Measurements from ENCODE around the gene PDE5A. TPM values are rescaled to one million over a fixed set of nuclear protein-coding genes. Genes with fewer than 3 reads are reported as not detected.
A peak's percentile ranks its signal among the peaks of the same experiment; 100 is the strongest.

Gene PDE5A
- total RNA-seq, 4 donors from 2014 or later: 34.6 to 52.7 (median 46.4) TPM

DNA sequence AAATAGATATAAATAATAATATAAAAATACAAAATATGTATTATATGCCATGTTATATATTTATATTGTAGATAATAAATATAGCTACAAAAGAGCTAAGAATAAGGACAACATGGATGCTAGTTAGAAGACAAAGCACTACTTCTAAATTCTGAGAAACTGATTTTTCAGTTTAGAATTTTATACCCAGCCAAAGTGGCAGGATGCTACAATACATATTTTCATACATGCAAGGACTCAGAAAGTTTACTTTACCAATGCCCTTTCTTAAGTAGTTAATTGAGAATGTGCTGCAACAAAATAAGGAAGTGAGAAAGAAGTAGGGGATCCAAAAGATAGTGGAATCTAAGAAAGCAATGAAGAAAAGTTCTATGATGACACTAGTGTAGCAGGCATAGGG lies 64.5 kb downstream of the PDE5A start:
- no peak for DNase-seq
- TF ChIP-seq POLR2AphosphoS5 (IDR thresholded peaks at IDR 0.05) (no peak), EP300 (IDR thresholded peaks at IDR 0.05; ENCODE audit: low read depth) (no peak), POLR2A (IDR thresholded peaks at IDR 0.05) (no peak)
- TF ChIP-seq, protein P1, sequence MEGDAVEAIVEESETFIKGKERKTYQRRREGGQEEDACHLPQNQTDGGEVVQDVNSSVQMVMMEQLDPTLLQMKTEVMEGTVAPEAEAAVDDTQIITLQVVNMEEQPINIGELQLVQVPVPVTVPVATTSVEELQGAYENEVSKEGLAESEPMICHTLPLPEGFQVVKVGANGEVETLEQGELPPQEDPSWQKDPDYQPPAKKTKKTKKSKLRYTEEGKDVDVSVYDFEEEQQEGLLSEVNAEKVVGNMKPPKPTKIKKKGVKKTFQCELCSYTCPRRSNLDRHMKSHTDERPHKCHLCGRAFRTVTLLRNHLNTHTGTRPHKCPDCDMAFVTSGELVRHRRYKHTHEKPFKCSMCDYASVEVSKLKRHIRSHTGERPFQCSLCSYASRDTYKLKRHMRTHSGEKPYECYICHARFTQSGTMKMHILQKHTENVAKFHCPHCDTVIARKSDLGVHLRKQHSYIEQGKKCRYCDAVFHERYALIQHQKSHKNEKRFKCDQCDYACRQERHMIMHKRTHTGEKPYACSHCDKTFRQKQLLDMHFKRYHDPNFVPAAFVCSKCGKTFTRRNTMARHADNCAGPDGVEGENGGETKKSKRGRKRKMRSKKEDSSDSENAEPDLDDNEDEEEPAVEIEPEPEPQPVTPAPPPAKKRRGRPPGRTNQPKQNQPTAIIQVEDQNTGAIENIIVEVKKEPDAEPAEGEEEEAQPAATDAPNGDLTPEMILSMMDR (IDR thresholded peaks at IDR 0.05): no peak
- H3K36me3 ChIP-seq: peaks cover 0 to 38% (median 19%) of the 10 kb centered on the region in 4 donors
- peaks cover 0 to 5% (median 0%) of the 10 kb centered on the region in 4 donors for H3K4me1 ChIP-seq
- no peaks in the 10 kb centered on the region for H3K27me3 ChIP-seq
- H3K27ac ChIP-seq: no peak overlapping the region
- H3K4me3 ChIP-seq: no peak overlapping the region
- in situ Hi-C loops (cut with MboI; ENCODE audit: low pct_ligation_motif_present in 1 of 4, low pct_unique_long_range_greater_than_20kb in 1 of 4, low sequenced_read_pairs in 3 of 4): loop anchor here (10.0 to 25.0 kb wide), 4 partner anchors 51 to 491 kb away; partner anchors contain the start of gene PDE5A (in 1 of the 4)
- intact Hi-C loops (cut with DNase I; ENCODE audit: low total_unique reads): no loop called here
- peaks cover 12 to 14% of the 10 kb centered on the region in 2 donors for H3K9me3 ChIP-seq

DNA sequence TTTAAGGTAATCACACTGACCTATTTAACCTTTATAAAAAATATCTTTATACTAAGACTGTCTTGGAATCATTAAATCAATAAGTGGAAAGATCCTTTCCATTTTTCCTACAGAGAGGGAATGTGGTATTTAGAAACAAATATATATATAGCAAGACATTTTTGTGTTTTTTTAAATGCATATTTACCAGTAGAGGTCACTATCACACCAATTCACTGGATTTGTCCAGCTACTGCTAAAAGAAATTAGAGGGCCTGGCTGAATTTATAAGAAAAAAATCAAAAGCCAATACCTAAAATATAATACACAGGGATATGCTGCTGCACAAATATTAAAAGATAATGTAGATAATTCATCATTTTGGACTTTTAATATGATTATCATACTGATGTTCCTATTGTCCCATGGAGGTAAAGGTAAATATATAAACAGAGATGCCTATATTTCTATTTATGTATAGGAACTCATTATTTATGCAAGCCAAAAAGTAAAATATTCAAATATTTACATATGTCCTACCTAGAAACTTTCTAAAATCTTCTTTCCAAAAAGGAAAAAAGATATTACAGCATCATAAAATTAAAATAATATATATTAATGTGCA lies 69.5 kb downstream of the PDE5A start:
- DNase-seq: no peak
- H3K27me3 ChIP-seq: no peaks in the 10 kb centered on the region
- H3K27ac ChIP-seq: no peak overlapping the region
- intact Hi-C loops (cut with DNase I; ENCODE audit: low total_unique reads) (loop anchor here (2.0 to 5.0 kb wide), 2 partner anchors 68 to 493 kb away; no protein-coding TSS in a partner anchor), in situ Hi-C loops (cut with MboI; ENCODE audit: low pct_ligation_motif_present in 1 of 4, low pct_unique_long_range_greater_than_20kb in 1 of 4, low sequenced_read_pairs in 3 of 4) (loop anchor here in 2 of 4 donors (25.0 kb wide), 1 partner anchor 478 kb away; no protein-coding TSS in a partner anchor)
- H3K4me3 ChIP-seq: no peak overlapping the region
- peaks cover under 1 to 6% of the 10 kb centered on the region in 2 donors for H3K9me3 ChIP-seq
- TF ChIP-seq EP300 (IDR thresholded peaks at IDR 0.05; ENCODE audit: low read depth): no peak
- TF ChIP-seq POLR2A (IDR thresholded peaks at IDR 0.05): no peak
- TF ChIP-seq, protein P1 (IDR thresholded peaks at IDR 0.05): peak; percentile 47 to 63 (median 58)
- TF ChIP-seq POLR2AphosphoS5 (IDR thresholded peaks at IDR 0.05): no peak
- H3K36me3 ChIP-seq: peaks cover 0 to 18% (median 7%) of the 10 kb centered on the region in 4 donors
- H3K4me1 ChIP-seq: no peaks in the 10 kb centered on the region

DNA sequence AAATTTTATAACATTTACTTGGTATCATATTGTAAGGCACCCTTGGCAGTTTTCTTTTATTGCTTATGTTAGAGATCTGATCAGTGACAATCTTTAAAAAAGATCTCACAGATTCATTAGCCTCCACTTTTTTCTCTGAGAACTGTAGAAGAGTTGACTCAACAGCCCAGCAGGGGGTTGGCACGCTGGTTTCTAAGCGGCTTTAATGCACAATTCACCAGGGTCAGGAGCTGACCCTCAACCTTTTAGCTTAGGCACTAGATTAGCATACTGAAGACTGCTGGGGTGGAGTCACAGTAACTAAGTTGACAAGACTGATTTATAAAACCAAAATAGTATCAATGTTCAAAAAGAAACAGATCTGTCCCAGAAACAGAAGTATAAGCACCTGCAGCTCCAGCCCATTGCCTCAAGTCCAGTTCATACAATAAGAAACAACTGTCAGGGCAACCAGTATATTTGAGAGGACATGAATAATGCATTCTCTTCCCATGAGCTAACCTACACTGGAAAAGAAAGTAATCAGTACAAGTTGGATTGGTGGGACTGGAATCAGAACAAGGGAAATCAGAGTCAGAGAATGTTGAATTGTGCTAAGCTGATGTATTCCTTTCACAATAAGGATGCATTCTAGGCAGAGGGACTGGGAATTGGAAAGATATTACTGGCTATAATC lies 77.6 kb downstream of the PDE5A start:
- H3K36me3 ChIP-seq: peaks cover 0 to 3% (median 0%) of the 10 kb centered on the region in 4 donors
- H3K27ac ChIP-seq: no peak overlapping the region
- no peak for DNase-seq
- in situ Hi-C loops (cut with MboI; ENCODE audit: low pct_ligation_motif_present in 1 of 4, low pct_unique_long_range_greater_than_20kb in 1 of 4, low sequenced_read_pairs in 3 of 4): loop anchor here in 2 of 4 donors (25.0 kb wide), 1 partner anchor 486 kb away; no protein-coding TSS in a partner anchor
- H3K27me3 ChIP-seq: no peaks in the 10 kb centered on the region
- no peak overlapping the region for H3K4me3 ChIP-seq
- H3K9me3 ChIP-seq: no peaks in the 10 kb centered on the region
- H3K4me1 ChIP-seq: peaks cover 0 to 7% (median 2%) of the 10 kb centered on the region in 4 donors
- WGBS, 2 donors (ENCODE audit: low coverage in 1 of 2): 79% methylated on average over 2 of the region's 2 CpGs; no CpG with 5 or more reads in 1 of the 2 donors
- TF ChIP-seq EP300 (IDR thresholded peaks at IDR 0.05; ENCODE audit: low read depth) (no peak), POLR2A (IDR thresholded peaks at IDR 0.05) (no peak), POLR2AphosphoS5 (IDR thresholded peaks at IDR 0.05) (no peak)
- TF ChIP-seq, protein P1 (IDR thresholded peaks at IDR 0.05): no peak
- intact Hi-C loops (cut with DNase I; ENCODE audit: low total_unique reads): no loop called here

DNA sequence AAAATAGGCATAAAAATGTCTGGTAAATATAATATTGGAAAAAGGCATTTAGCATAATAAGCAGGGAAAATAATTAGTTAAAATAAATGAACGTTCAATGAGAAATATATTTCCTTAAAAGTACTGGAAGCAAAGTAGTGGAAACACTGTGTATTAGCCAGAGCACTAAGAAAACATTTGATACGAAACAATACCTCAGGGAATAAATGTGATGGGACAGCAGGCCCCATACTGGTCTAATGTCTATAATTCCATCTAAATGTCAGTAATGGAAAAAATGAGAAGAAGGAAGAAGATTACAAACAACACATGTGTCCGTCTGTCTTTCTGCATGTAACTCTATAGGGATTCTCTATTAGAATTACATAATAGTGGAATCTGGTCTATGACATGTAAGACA lies 79.0 kb downstream of the PDE5A start:
- no peak for TF ChIP-seq POLR2A (IDR thresholded peaks at IDR 0.05)
- no peak for TF ChIP-seq EP300 (IDR thresholded peaks at IDR 0.05; ENCODE audit: low read depth)
- TF ChIP-seq POLR2AphosphoS5 (IDR thresholded peaks at IDR 0.05): no peak
- TF ChIP-seq, protein P1 (IDR thresholded peaks at IDR 0.05): no peak
- Histone ChIP-seq H3K4me3 (no peak overlapping the region), H3K27ac (no peak overlapping the region), H3K36me3 (peaks cover 0 to 3% (median 0%) of the 10 kb centered on the region in 4 donors), H3K9me3 (no peaks in the 10 kb centered on the region), H3K27me3 (no peaks in the 10 kb centered on the region), H3K4me1 (peaks cover 0 to 7% (median 2%) of the 10 kb centered on the region in 4 donors)
- in situ Hi-C loops (cut with MboI; ENCODE audit: low pct_ligation_motif_present in 1 of 4, low pct_unique_long_range_greater_than_20kb in 1 of 4, low sequenced_read_pairs in 3 of 4): loop anchor here in 2 of 4 donors (25.0 kb wide), 1 partner anchor 488 kb away; no protein-coding TSS in a partner anchor
- 73 to 79% methylated on average over 3 of the region's 3 CpGs for WGBS, 2 donors (ENCODE audit: low coverage in 1 of 2)
- intact Hi-C loops (cut with DNase I; ENCODE audit: low total_unique reads): no loop called here
- no peak for DNase-seq

Data from transverse colon (tissue), 4 donors.